CD4-positive, alpha-beta T cell treated with Interleukin-1 beta for 1 hour (primary cell): ENCODE measurements around the gene ZNF790.

Experiments
- DNase-seq, 2 donors: peaks; one replicate each; pipeline ENCODE4 v3.0.0-alpha.2; 2020 to 2022

Gene ZNF790

DNA sequence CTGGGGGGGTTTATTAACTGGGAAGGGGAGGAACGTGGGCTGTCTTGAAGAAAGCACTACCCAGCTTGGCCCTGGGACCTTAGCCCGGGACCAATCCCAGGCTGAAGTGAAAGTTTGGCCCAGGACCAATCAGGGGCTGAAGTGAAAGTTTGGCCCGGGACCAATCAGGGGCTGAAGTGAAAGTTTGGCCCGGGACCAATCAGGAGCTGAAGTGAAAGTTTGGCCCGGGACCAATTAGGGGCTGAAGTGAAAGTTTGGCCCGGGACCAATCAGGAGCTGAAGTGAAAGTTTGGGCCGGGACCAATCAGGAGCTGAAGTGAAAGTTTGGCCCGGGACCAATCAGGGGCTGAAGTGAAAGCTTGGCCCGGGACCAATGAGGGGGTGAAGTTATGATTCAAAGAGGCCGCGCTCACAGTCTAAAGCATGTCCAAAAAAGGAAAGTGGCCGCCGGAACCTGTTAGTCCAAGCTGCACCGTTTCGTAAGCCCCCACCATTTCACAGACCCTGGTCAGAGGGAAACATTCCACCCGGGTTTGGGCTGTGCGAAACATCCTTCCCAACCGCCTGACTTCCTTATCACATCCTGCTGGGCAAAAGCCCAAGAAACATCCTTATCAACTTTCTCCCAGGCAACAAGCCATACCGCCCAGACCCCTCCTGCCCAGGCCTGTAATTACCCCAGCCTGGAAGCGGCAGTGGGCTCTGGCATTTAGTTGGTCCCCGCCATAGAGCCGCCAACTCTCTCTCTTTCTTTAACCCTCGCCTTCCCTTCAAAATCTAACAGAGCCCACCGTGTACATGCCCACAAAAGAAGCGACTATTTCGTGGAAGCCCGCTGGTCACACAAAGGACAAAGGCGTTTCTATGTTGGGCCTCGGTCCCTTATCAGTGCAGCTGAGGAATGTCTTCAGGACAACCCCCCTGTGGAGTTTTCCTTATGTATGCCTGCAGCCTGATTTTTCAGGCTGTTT, 66.6 kb downstream of the ZNF790 start:
- peak; percentile 44 to 63 for DNase-seq
